GM18867 (cell line): ENCODE data around the gene C18orf32.
"Not testable (repeated sequence)": the region's sequence is repeated elsewhere in the genome, so short reads cannot be mapped to it uniquely, and the experiment has no call there.

Experiments used
- ATAC-seq: cut with Tn5 transposase; IDR thresholded peaks from one replicate; pipeline ENCODE4 v1.9.1; 2021; ENCODE audit warnings: mild to moderate bottlenecking, moderate library complexity; ENCODE audit not compliant: unreplicated experiment

Gene C18orf32

DNA sequence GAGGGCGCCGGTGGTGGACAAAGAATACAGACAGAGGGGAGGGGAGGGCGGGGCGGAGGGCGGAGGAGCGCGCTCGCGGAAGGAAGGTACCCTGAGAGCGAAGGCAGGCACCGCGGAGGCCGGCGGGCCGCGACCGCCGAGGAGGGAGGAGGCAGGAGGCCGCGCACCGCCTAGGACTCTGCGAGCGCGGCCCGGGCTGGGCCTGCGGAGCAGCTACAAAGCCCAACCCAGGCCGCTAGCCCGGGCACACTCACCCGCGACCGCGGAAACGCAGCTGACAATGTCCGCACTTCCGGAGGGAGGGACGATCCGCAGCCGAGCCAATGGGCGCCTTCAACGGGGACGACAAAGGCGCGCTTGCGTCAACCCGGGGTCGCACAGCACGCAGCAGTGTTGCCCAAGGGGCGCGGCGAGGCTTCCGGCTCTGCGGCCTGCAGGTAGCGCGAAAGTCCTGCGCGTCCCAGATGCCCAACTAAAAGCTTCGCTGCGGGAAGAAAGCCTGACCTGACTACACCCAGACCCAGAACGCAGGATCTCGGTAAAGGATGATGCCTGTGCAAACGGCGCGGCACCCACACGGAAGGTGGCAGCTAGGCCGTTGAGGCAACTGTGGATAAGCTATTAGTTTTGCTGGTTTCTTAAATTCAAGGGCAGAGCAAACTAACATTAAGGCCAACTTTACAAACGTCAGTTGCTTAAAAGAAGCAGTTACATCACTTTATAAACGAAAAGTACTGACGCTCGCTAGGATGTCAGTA lies at the start of gene C18orf32:
TSS of gene C18orf32 (minus strand) at position 282 of the 758 bp plus-strand sequence. CDS start 3,486 bp downstream, outside the sequence.
- ATAC-seq, result peak; percentile 94

DNA sequence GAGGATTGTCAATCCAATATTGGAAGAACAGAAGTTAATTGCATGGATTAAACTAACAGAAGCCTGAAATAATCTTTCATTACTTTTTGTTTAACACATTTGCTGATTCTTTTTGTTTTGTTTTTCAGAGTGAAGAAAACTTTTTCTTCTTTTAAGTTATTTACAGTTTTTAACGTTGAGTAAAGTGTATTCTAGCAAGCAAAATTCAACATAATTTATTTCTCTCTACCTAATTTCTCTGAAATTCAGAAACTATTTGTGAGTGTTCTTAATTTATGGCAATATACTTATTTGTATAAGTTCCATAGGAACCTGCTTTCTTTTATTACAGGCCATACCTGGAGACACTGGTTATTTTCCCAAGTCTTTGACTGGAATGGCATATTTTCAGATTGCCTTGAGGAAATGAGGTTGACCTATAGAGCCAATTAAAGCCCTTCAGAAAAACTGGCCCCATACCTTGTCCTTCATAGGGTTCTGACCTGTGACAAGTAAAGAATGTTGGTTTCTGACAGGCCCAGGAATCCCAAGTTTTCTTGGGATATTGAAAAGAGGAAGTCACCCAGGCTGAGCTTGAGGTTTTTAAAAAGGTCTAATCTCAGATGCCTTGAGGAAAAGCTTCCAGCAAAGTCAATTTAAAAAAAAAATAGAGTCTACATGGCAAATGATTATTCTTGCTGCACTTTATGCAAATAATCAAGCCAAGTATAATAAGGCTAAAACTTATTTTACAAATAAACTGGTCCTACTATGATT lies 48.0 kb upstream of the C18orf32 start:
- no peak for ATAC-seq

DNA sequence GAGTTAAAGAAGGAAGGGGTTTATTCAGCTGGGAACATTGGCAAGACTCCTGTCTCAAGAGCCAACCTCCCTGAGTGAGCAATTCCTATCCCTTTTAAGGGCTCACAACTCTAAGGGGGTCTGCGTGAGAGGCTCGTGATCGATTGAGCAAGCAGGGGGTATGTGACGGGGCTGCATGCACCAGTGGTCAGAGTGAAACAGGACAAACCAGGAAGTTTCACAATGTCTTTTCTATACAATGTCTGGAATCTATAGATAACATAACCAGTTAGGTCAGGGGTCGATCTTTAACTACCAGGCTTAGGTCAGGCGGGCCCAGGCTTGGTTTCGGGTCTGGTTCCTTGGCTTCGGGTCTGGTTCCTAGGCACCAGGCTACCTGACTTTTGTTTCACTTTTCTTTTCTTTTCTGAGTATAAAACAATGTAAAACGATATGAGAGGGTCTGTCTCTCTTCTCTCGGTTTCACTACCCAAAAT lies 44.7 kb upstream of the C18orf32 start:
- ATAC-seq, result no peak

DNA sequence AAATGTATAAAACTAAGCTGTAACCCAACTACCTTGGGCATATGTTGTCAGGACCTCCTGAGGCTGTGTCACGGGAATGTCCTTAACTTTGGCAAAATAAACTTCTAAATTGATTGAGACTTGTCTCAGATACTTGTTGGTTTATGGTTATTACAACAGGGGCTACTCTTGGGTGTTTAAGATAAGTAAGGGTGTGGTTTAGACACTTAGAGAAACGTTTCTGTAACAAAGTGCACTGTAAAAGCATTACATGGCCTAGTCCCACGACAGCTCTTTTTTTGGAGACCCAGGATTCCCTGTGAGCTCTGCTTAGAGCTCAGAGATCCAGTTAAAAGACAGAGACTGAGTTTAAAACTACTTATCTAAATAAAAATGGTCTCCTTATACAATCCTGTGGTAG lies 42.6 kb upstream of the C18orf32 start:
- ATAC-seq, result no peak

DNA sequence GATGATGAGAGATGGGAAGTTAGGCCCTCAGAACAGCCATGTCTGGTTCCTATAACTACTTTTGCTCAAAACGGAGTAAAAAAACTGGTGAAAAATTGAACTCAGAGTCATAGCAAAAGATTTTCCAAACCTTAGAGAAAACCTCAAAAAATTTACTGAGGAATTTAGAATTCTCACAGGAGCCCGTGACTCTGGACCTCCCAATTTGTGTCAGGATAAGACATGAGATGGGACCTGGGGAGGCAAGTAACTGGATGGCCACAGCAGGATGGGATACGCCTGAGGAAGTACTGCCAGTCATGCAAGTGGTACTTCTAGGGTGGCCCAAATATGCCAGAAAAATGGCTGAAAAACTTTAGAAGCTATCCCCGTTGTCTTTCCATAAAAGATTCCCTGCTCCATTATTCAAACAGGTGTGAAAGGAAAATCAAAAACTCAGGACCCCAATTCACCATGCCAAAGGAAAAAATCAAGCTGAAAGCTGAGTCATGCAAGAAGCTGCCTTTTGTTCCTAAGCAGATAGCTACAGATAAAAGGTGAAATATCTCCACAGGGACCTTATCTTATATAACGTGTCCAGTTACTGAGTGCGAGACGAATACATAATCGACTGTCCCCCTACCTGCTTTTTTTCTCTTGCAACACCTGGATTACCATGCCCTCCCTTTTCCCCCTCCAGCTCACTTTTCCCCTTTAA lies 40.7 kb upstream of the C18orf32 start:
- no peak for ATAC-seq

DNA sequence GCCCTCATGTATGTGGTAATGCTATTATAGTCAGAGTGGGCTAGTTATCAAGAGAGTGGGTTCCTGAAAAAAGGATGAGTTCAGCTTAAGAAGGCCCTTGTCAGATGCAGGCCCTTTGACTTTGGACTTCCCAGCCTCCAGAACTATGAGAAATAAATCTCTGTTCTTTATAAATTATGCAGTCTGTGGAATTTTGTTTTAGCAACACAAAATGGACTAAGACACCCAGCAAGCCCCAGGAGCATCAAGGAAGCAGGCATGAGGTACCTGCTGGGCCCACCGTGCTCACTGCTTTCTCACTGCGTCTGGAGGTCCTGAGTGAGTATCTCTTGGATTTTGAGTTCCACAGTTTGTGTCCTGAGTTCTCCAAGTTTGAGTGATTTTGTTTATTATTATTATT lies 38.9 kb upstream of the C18orf32 start:
- no peak for ATAC-seq

DNA sequence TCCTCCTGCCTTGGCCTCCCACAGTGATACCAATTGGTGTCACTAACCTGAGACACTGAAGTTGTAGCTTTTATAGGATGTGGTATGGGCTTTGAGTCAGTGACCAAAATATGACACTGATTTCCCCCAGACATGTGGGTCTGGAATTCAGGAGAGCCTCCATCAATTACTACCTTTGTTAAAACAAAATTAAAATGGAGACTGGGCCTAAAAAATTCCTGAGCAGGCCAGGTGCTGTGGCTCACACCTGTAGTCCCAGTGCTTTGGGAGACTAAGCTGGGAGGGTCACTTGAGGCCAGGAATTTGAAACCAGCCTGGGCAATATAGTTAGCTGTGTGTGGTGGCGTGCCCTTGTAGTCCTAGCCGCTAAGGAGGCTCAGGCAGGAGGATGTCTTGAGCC lies 37.9 kb upstream of the C18orf32 start:
- no peak for ATAC-seq

DNA sequence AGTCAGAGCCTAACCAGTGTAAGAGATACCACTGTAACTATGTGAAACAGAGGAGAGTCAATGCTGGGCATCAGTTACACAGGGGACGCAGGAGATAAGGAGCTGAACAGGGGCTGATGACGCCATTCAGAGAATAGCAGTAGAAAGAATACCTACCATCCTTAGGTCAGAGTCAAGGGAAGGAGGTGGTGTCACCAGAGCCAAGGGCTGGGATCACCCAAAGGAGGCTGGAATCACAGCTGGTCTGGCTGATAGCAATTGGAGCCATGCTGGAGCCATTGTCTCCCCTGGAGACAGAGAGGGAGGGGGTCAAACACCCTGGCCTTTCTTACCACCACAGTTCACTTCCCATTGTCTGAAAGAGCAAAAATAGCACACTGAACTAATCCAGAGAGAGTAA lies 37.3 kb upstream of the C18orf32 start:
- no peak for ATAC-seq

DNA sequence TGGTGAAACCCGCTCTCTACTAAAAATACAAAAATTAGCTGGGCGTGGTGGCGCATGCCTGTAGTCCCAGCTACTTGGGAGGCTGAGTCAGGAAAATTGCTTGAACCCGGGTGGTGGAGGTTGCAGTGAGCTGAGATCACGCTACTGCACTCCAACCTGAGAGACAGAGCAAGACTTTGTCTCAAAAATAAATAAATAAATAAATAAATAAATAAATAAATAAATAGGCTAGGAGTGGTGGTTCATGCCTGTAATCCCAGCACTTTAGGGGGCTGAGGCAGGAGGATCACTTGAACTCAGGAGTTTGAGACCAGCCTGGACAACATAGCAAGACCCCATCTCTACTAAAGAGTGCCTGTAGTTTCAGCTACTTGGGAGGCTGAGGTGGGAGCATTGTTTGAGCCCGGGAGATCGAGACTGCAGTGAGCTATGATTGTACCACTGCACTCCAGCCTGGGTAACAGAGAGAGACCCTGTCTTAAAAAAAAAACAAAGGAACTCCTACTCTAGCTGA lies 36.6 kb upstream of the C18orf32 start:
- not testable (repeated sequence) for ATAC-seq

DNA sequence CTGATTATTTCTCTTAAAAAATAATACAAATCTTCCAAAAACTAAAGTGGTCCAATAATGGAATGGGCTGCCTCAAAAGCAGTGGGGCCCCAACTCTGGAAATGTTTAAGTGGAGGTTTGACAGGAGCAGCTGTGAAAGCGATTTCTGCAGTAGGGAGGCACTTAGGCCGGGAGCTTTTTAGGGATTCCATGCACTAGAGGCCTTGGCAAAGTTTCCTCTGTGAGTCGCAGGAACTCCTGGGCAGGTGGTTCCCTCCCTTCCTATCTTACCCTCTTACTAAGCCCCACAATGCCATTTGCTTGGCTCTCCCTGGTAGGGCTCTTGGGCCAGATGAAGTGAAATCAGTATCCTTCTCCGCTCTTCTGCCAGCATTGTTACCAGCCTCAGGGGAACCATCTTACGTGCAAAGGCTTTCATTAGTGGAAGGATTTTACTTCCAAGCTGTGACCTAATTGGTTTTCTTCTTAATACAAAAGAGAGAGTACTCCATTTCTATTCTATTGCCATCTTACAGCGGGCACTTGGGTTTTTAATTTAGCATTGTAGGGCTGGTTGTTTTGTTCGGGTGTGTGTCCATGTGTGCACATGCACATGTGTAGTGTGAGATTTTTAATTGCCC lies 34.3 kb upstream of the C18orf32 start:
- no peak for ATAC-seq

DNA sequence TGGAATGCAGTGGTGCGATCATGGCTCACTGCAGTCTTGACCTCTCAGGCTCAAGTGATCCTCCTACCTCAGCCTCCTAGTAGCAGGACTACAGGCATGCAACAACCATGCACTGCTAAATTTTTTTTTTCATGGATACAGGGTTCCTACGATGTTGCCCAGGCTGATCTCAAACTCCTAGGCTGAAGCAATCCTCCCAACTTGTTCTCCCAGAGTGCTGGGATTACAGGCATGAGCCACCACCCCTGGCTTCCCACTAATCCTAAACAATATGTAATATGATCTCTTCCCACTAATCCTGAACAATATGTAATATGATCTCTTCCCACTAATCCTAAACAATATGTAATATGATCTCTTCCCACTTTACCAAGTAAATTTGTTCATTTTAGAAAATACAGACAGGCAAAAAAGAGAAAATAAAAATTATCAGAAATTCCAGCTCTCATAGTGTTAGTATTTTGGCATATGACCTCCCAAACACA lies 33.7 kb upstream of the C18orf32 start:
- ATAC-seq, result no peak

DNA sequence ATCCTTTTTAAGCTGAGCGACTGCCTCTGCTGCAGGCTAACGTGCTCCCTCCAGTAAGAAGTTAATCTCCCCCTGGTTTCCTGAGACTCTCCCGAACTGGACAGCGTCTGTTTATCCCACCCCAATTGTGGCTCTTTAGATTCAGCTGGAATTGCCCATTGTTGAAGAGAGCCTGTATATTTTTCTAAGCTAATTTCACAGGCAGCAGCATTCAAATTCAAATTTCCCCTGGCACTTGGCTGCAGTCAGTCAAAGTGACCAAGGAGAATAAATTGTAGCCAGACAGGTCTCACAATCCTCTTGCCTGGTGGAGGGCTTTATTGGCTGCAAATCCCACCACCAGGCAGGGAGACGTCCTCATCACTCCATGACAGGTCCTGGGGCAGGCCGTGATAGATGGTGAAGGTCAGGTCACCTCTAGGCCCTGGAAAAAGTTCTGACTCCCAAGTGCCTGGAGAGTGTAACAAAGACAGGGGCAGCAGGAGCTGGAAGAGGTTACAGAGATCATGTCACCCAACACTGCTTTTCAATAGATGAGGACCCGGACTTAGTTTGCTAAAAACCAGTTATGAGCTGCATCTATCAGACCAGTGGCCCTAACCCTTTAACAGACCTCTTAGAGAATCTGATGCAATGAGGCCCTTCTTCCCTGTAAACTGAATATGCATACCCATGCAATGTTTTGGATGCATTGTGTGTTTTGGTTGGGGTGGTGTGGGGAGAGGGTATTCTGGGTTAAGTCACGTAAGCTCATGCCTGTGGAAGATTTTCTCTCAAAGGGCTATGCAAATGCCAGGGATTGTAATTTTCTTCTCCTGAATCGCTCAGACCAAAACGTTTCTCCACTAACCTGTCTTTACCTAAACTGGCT lies 32.3 kb upstream of the C18orf32 start:
- ATAC-seq, result no peak

DNA sequence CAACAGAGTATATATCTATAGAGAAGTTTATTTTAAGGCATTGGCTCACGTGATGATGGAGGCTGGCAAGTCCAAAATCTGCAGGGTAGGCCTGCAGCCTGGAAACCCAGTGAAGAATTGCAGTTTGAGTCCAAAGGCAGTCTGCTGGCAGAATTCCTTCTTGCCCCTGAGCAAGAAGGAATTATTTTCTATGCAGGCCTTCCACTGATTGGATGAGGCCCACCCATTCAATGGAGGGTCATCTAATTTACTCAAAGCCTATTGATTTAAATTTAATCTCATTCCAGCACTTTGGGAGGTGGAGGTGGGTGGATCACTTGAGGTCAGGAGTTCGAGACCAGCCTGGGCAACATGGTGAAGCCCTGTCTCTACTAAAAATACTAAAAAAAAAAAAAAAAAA lies 30.4 kb upstream of the C18orf32 start:
- ATAC-seq, result no peak

DNA sequence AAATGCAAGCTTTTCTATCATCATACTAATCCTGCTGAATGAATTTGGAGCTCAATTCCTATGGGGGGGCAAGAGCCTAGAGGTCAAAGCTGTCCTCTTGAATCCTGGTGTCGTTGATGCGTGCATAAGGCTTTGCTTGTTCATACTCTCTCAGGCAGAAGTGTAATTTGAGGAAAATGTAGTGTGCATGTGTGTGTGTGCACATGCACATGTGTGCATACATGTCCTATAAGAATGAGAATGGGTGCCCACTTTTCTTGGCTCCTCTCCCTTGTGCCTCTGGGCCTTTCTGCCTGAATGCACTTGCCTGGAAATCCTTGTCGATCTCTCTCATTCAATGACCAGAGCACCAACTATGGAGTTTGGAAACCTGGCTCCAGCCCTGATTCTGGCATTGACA lies 28.5 kb upstream of the C18orf32 start:
- ATAC-seq, result no peak

DNA sequence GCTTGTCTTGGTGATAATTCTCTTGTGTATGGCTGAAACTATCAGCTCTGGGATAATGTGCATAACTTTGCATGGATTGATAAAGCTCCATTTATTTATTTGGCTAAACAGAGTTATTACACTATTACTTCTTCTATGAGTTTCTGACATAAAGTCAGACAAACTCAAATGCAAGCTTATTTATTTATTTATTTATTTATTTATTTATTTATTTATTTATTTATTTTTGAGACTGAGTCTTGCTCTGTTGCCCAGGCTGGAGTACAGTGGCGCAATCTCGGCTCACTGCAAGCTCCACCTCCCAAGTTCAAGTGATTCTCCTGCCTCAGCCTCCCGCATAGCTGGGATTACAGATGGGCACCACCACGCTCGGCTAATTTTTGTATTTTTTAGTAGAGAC lies 28.0 kb upstream of the C18orf32 start:
- not testable (repeated sequence) for ATAC-seq

DNA sequence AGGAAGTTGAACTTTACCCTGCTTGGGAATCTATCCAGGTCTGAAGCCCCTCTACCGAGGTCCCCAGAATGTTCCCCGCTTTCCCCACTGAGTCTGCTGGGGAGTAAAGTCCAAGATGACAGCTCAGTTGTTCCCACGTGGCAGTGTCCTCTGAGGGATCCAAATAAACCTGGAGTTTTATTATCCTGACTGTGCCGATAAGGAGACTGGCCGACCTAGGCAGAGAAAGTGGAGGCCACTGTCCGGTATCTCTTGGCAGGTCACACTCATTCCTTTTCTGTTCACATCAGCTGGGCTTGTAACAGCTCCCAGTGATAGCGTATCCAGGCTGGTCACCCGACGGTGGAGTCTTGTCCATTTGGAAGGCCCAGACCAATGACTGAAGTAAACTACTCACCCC lies 27.5 kb upstream of the C18orf32 start:
- ATAC-seq, result no peak

DNA sequence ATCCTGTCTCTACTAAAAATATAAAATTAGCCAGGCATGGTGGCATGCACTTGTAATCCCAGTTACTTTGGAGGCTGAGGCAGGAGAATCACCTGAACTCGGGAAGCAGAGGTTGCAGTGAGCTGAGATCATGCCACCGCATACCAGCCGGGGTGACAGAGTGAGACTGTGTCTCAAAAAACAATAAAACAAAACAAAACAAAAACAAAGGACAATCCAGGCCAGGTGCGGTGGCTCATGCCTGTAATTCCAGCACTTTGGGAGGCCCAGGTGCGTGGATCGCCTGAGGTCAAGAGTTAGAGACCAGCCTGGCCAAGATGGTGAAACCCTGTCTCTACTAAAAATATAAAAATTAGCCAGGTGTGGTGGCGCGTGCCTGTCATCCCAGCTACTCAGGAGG lies 25.8 kb upstream of the C18orf32 start:
- ATAC-seq, result not testable (repeated sequence)

DNA sequence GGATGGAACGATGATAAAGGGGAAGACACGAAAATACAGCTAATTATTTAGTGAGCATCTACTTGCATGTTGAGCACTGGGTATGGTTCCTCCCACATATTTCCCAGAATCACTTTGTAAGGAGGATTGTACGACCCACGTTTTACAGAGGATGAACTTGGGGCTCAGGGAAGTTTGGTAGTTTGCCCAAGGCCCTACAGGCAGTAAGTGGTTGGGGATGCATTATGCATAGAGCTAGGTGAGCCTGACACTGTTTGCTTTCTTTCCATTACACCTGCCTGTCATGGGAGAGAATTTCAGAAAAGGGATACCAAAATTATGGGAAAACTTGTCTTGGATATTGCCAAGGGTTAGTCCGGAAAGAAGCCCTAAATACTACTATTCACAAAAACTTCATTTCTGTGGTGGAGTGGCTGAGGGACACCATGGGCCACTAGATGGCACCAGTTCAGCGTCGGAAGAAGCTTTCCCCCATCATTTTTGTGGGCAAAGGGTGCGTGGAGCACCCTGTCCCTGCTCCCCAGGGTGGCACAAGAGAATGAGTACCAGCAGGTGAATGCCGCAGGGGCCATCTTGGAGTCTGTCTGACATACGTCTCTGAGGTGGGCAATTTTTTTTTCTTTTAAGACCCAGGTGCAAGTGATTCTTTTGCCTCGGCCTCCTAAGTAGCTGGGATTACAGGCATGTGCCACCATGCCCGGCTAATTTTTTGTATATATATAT lies 23.5 kb upstream of the C18orf32 start:
- no peak for ATAC-seq

DNA sequence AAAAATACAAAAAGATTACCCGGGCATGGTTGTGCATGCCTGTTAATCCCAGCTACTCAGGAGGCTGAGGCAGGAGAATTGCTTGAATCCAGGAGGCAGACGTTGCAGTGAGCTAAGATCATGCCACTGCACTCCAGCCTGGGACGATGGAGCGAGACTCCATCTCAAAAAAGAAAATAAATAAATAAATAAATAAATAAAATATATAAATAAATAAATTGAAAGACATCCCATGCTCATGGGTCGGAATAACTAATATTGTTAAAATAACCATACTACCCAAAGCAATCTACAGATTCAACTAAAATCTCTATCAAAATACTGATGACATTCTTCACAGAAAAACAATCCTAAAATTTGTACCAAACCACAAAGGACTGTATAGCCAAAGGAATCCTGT lies 19.4 kb upstream of the C18orf32 start:
- ATAC-seq, result not testable (repeated sequence)
